Cardiac muscle cell (in vitro differentiated cells and primary cell): ENCODE measurements around the gene ERBB2. TPM values are rescaled to one million over a fixed set of nuclear protein-coding genes. Genes with fewer than 3 reads are reported as not detected.

ENCODE experiments used
- DNase-seq, 2 donors: peaks; one replicate each; pipeline versions ENCODE4 v3.0.0 to v3.0.0-alpha.2; 2010 to 2017; ENCODE audit warnings: low read depth in 1 of 2, low spot score in 1 of 2
- H3K27ac ChIP-seq: fragments of 200-600 bp; sonication (generic); 2 replicates; pipeline ENCODE4 v1.5.1; 2016
- H3K27me3 ChIP-seq: fragments of 200-600 bp; sonication (generic); 2 replicates; pipeline ENCODE4 v1.6.0; 2016; ENCODE audit warnings: control low read depth
- H3K36me3 ChIP-seq: fragments of 200-600 bp; sonication (generic); 2 replicates; pipeline ENCODE4 v1.5.1; 2016; ENCODE audit warnings: control low read depth
- H3K4me1 ChIP-seq: fragments of 200-600 bp; sonication (generic); 2 replicates; pipeline ENCODE4 v1.8.1; 2017; ENCODE audit warnings: low read depth, mild to moderate bottlenecking, mixed run types
- H3K4me3 ChIP-seq: fragments of 200-600 bp; sonication (generic); 2 replicates; pipeline ENCODE4 v1.5.1; 2016; ENCODE audit warnings: mild to moderate bottlenecking
- H3K9me3 ChIP-seq: fragments of 200-600 bp; sonication (generic); 2 replicates; pipeline ENCODE4 v1.5.1; 2017; ENCODE audit warnings: low read depth, mild to moderate bottlenecking, control low read depth
- CTCF ChIP-seq: IDR thresholded peaks from 2 replicates; pipeline ENCODE4 v1.5.1; 2012; ENCODE audit warnings: low read depth, mild to moderate bottlenecking, low read length
- polyA plus RNA-seq: library from polyadenylated mRNA; unstranded; fragments of >200 nt; fragmentation: Nextera tagmentation; extraction: Ambion mirVana; gene quantifications from 2 replicates; pipeline ENCODE4 v1.2.1, GENCODE V29; 2016
- total RNA-seq: library from RNA; depleted of rRNA; stranded (reverse); fragments of >200 nt; gene quantifications from 2 replicates; pipeline ENCODE4 v1.2.3, GENCODE V29; 2016

Gene ERBB2
- total and polyA plus RNA-seq, 2 experiments from 2014 or later, result 194 to 310 TPM

DNA sequence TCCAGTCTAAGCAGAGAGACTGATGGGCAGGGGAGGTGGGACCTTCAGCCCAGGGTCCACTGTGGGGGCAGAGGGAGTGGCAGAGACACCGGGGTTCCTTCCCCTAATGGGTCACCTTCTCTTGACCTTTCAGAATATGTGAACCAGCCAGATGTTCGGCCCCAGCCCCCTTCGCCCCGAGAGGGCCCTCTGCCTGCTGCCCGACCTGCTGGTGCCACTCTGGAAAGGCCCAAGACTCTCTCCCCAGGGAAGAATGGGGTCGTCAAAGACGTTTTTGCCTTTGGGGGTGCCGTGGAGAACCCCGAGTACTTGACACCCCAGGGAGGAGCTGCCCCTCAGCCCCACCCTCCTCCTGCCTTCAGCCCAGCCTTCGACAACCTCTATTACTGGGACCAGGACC is 27.7 kb downstream of the ERBB2 start:
- Histone ChIP-seq H3K4me3 (no peak overlapping the region), H3K27me3 (no peaks in the 10 kb centered on the region), H3K27ac (peak overlapping the region; percentile 40), H3K9me3 (no peaks in the 10 kb centered on the region), H3K4me1 (no peaks in the 10 kb centered on the region), H3K36me3 (peaks cover 24% of the 10 kb centered on the region)
- DNase-seq, result no peak
- TF ChIP-seq CTCF, result no peak

DNA sequence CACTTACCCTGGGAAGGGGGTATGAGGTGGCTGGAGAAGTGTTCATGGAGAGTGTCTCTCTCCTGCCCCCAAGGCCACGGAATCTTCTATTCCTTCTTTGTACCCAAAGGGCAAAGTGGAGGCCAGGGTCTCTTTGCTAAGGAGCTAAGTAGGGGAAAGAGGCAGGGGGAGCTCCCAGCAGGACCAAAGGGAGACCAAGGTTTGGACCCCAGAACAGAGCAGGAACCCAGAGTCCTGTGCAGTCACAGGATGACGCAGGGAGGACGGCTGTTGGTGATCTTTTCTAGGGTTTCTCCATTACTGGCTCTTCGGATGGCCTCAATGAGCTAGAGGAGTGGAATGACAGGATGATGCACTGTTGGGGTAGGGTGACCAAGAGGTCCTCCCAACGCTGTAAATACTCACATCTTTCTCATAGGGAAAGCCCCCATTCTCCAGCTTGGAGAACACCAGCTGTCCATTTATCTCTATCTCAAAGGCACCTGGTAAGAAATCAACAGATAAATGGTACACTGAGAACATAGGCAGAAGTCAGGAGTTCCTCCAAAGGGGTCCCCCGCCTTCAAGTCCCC is 29.5 kb downstream of the ERBB2 start:
- no peak for TF ChIP-seq CTCF
- Histone ChIP-seq H3K27ac (peak overlapping the region; percentile 40), H3K4me3 (no peak overlapping the region), H3K4me1 (no peaks in the 10 kb centered on the region), H3K27me3 (no peaks in the 10 kb centered on the region), H3K36me3 (peaks cover 14% of the 10 kb centered on the region), H3K9me3 (no peaks in the 10 kb centered on the region)
- no peak for DNase-seq

GRCh38 chr17:39730095-39730921 is 30.4 kb downstream of the ERBB2 start, which contains the start of gene MIEN1:
Gene MIEN1, minus strand, starts transcription at chr17:39730532. Its CDS starts 37 bp downstream, at chr17:39730495.
- Histone ChIP-seq H3K9me3 (no peaks in the 10 kb centered on the region), H3K27ac (peak within 1 kb of the TSS; percentile 40), H3K4me1 (no peaks in the 10 kb centered on the region), H3K4me3 (peak within 1 kb of the TSS; percentile 46), H3K27me3 (no peaks in the 10 kb centered on the region), H3K36me3 (peaks cover 4% of the 10 kb centered on the region)
- DNase-seq, result peak; percentile 87 to 93
- peak; percentile 82 for TF ChIP-seq CTCF

- peaks cover 8% of the 10 kb centered on the region for H3K27me3 ChIP-seq
- no peaks in the 10 kb centered on the region for H3K4me1 ChIP-seq
- H3K27ac ChIP-seq, result no peak overlapping the region
- no peaks in the 10 kb centered on the region for H3K9me3 ChIP-seq
- no peak for DNase-seq
- no peaks in the 10 kb centered on the region for H3K36me3 ChIP-seq
- no peak for TF ChIP-seq CTCF
- H3K4me3 ChIP-seq, result no peak overlapping the region
Measured at GRCh38 chr17:39732586-39732985, 32.7 kb downstream of the ERBB2 start.

GRCh38 chr17:39735882-39736281 is 36.0 kb downstream of the ERBB2 start:
- Histone ChIP-seq H3K4me1 (peaks cover 19% of the 10 kb centered on the region), H3K9me3 (no peaks in the 10 kb centered on the region), H3K36me3 (no peaks in the 10 kb centered on the region), H3K4me3 (no peak overlapping the region), H3K27ac (no peak overlapping the region), H3K27me3 (peaks cover 41% of the 10 kb centered on the region)
- DNase-seq, result no peak
- no peak for TF ChIP-seq CTCF
